Progenitor cell of endocrine pancreas (in vitro differentiated cells): Measurements from ENCODE around the gene SYT13. TPM values are rescaled to one million over a fixed set of nuclear protein-coding genes. Genes with fewer than 3 reads are reported as not detected.
"Not testable (repeated sequence)": the region's sequence is repeated elsewhere in the genome, so short reads cannot be mapped to it uniquely, and the experiment has no call there.

Experiments used
- DNase-seq: peaks from one replicate; pipeline ENCODE4 v3.0.0; 2021; ENCODE audit warnings: low spot score; ENCODE audit not compliant: unreplicated experiment
- H3K27ac Mint-ChIP-seq: 2 replicates; pipeline ENCODE4 v1.8.0; 2021; ENCODE audit warnings: mild to moderate bottlenecking, moderate library complexity, mixed read lengths
- H3K27me3 Mint-ChIP-seq: 2 replicates; pipeline ENCODE4 v1.8.0; 2021; ENCODE audit warnings: mixed read lengths
- H3K36me3 Mint-ChIP-seq: 2 replicates; pipeline ENCODE4 v1.8.0; 2022; ENCODE audit warnings: mixed read lengths; ENCODE audit not compliant: insufficient read depth
- H3K4me1 Mint-ChIP-seq: 2 replicates; pipeline ENCODE4 v1.8.0; 2021; ENCODE audit warnings: low read depth, mixed read lengths
- H3K4me3 Mint-ChIP-seq: 2 replicates; pipeline ENCODE4 v1.8.0; 2021; ENCODE audit warnings: low read depth, mild to moderate bottlenecking, moderate library complexity, mixed read lengths
- H3K9me3 Mint-ChIP-seq: 2 replicates; pipeline ENCODE4 v1.8.0; 2021; ENCODE audit warnings: low read depth, mixed read lengths
- CTCF ChIP-seq: fragments of 200-600 bp; sonication (generic); IDR thresholded peaks from one replicate; pipeline ENCODE4 v1.5.0; 2021; ENCODE audit warnings: antibody characterized with exemption, mild to moderate bottlenecking; ENCODE audit not compliant: unreplicated experiment
- total RNA-seq: library from RNA; stranded (reverse); gene quantifications from 2 replicates; pipeline ENCODE4 v1.2.1, GENCODE V29; 2021

Gene SYT13
- total RNA-seq, 1 donor from 2014 or later = 24.5 TPM

DNA sequence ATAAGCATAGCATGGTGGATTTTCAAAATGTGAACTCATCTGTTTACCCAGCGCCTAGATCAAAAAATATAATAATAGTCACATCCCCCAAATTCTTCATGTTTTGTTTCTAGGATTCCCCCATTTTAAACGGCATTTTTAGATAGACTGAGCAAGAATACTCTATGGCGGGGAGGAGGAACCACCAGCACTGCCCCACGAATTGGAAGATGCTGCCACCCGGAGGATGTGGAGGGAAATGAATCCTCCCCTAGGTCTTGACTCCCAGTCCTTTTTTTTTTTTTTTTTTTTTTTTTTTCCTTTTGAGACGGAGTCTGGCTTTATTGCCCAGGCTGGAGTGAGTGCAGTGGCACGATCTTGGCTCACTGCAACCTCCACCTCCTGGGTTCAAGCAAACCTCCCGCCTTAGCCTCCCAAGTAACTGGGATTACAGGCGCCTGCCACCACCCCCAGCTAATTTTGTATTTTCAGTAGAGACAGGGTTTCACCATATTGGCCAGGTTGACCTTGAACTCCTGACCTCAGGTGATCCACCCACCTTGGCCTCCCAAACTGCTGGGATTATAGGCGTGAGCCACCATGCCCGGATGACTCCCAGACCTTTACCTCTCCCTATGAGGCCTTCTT, 7.5 kb upstream of the SYT13 start:
- not testable (repeated sequence) for H3K9me3 Mint-ChIP-seq, H3K4me3 Mint-ChIP-seq
- peaks cover 22% of the 10 kb centered on the region for H3K27me3 Mint-ChIP-seq

GRCh38 chr11:45290586-45290985, 4.4 kb upstream of the SYT13 start:
- H3K4me1 Mint-ChIP-seq = peaks cover 9% of the 10 kb centered on the region
- no peak for DNase-seq
- no peak overlapping the region for H3K27ac Mint-ChIP-seq
- H3K27me3 Mint-ChIP-seq = peaks cover 26% of the 10 kb centered on the region
- no peak for TF ChIP-seq CTCF
- H3K9me3 Mint-ChIP-seq = no peaks in the 10 kb centered on the region
- H3K36me3 Mint-ChIP-seq = no peaks in the 10 kb centered on the region
- H3K4me3 Mint-ChIP-seq = no peak overlapping the region

More for the DNA sequence above, 7.5 kb upstream of the SYT13 start:
- H3K4me1 Mint-ChIP-seq, H3K36me3 Mint-ChIP-seq, H3K27ac Mint-ChIP-seq: not testable (repeated sequence)
- TF ChIP-seq CTCF = peak; percentile 63
- peak; percentile 54 for DNase-seq

GRCh38 chr11:45289369-45289768, 3.2 kb upstream of the SYT13 start:
- no peak for TF ChIP-seq CTCF
- H3K27ac Mint-ChIP-seq = no peak overlapping the region
- H3K4me3 Mint-ChIP-seq = no peak overlapping the region
- H3K4me1 Mint-ChIP-seq = peaks cover 13% of the 10 kb centered on the region
- no peak for DNase-seq
- H3K36me3 Mint-ChIP-seq = no peaks in the 10 kb centered on the region
- peaks cover 33% of the 10 kb centered on the region for H3K27me3 Mint-ChIP-seq
- H3K9me3 Mint-ChIP-seq = no peaks in the 10 kb centered on the region

DNA sequence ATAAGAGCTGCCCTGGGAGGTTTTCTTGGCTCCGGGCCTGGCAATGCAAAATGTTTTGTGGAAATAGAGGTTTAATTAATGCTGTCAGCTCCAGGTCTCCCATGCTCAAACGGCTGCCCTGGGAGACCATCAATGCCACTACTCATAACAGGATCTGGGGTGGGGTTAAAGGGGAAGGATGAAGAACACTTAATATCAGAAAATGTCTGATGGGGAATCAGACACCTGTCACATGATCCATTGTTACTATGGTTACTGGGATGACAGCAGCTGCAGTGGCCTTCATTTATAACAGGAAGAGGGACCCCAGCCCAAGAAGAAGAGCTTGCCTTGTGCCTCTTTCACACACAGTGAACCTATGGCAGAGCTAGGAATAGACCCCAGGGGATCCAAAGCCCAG, 2.2 kb upstream of the SYT13 start:
- Mint-ChIP-seq H3K27me3 (peaks cover 40% of the 10 kb centered on the region), H3K4me3 (no peak overlapping the region), H3K9me3 (no peaks in the 10 kb centered on the region), H3K4me1 (peaks cover 13% of the 10 kb centered on the region), H3K27ac (no peak overlapping the region), H3K36me3 (no peaks in the 10 kb centered on the region)
- no peak for TF ChIP-seq CTCF
- no peak for DNase-seq

DNA sequence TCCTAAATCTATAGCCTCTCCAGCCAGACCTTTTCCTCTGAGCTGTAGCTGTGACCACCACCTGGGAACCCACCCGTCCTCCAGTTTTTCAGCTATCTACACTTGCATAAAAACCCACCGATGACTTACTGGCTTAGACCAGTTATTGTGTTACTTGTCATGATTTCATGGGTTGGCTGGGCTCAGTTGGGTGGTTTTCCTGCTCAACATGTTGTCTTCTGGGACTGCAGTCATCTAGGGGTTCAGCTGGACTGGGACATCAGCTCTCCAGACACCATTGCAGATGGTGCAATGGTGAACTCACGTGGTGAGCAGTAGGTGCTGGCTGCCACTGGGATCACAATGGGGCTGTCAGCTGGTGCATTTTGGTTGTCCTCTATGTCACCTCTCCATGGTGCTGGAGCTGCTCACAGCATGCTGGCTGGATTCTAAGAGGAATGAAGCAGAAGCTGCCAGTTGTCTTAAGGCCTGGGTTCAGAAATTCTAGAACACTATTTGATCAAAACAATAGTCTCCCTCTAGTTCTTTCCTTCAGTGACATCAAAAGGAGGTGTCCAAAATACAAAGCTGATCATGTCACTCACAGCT, 1.3 kb upstream of the SYT13 start:
- no peaks in the 10 kb centered on the region for H3K9me3 Mint-ChIP-seq
- DNase-seq = no peak
- H3K4me1 Mint-ChIP-seq = peaks cover 13% of the 10 kb centered on the region
- H3K27me3 Mint-ChIP-seq = peaks cover 40% of the 10 kb centered on the region
- no peak overlapping the region for H3K27ac Mint-ChIP-seq
- H3K36me3 Mint-ChIP-seq = no peaks in the 10 kb centered on the region
- no peak overlapping the region for H3K4me3 Mint-ChIP-seq
- TF ChIP-seq CTCF = no peak
